Smooth muscle cell of the brain vasculature (primary cell): Measurements from ENCODE around the gene MED8.

Experiments
- DNase-seq: peaks from one replicate; pipeline ENCODE4 v3.0.0-alpha.2; 2012; ENCODE audit warnings: low read depth, low spot score

The MED8 gene

GRCh38 chr1:43334453-43335205 is 55.0 kb downstream of the MED8 start:
- no peak for DNase-seq
